Muscle layer of duodenum (tissue), 2 donors: Measurements from ENCODE around the gene PSMD11.

Experiments used
- H3K27ac ChIP-seq: one replicate; pipeline ENCODE4 v1.7.0; 2013; ENCODE audit warnings: mild to moderate bottlenecking, low read length
- H3K27me3 ChIP-seq: one replicate; pipeline ENCODE4 v1.7.0; 2013; ENCODE audit warnings: low read depth, mild to moderate bottlenecking, control low read depth, low read length
- H3K36me3 ChIP-seq, 2 donors: one replicate each; pipeline ENCODE4 v1.7.0; 2013; ENCODE audit warnings: low read length in 2 of 2, control low read depth in 1 of 2, mild to moderate bottlenecking in 1 of 2; ENCODE audit not compliant: insufficient read depth in 2 of 2, control insufficient read depth in 1 of 2
- H3K4me1 ChIP-seq, 2 donors: one replicate each; pipeline ENCODE4 v1.7.0; 2013; ENCODE audit warnings: low read length in 2 of 2, mild to moderate bottlenecking in 2 of 2, control low read depth in 1 of 2, moderate library complexity in 1 of 2; ENCODE audit not compliant: insufficient read depth in 2 of 2, control insufficient read depth in 1 of 2
- H3K4me3 ChIP-seq, 2 donors: one replicate each; pipeline ENCODE4 v1.7.0; 2013; ENCODE audit warnings: low read length in 2 of 2, low read depth in 1 of 2, mild to moderate bottlenecking in 1 of 2
- H3K9me3 ChIP-seq, 2 donors: one replicate each; pipeline ENCODE4 v1.7.0; 2013; ENCODE audit warnings: low read length in 2 of 2, control low read depth in 1 of 2, mild to moderate bottlenecking in 1 of 2; ENCODE audit not compliant: control insufficient read depth in 1 of 2
- donor health status: healthy.

PSMD11 gene

GRCh38 chr17:32527146-32527545 lies 82.8 kb downstream of the PSMD11 start:
- Histone ChIP-seq H3K36me3 (no peaks in the 10 kb centered on the region), H3K27ac (no peak overlapping the region), H3K27me3 (no peaks in the 10 kb centered on the region), H3K4me1 (no peaks in the 10 kb centered on the region), H3K4me3 (no peak overlapping the region), H3K9me3 (no peaks in the 10 kb centered on the region)

GRCh38 chr17:32528825-32529224 lies 84.5 kb downstream of the PSMD11 start:
- Histone ChIP-seq H3K27me3 (no peaks in the 10 kb centered on the region), H3K27ac (no peak overlapping the region), H3K4me1 (no peaks in the 10 kb centered on the region), H3K36me3 (no peaks in the 10 kb centered on the region), H3K9me3 (no peaks in the 10 kb centered on the region), H3K4me3 (no peak overlapping the region)

DNA sequence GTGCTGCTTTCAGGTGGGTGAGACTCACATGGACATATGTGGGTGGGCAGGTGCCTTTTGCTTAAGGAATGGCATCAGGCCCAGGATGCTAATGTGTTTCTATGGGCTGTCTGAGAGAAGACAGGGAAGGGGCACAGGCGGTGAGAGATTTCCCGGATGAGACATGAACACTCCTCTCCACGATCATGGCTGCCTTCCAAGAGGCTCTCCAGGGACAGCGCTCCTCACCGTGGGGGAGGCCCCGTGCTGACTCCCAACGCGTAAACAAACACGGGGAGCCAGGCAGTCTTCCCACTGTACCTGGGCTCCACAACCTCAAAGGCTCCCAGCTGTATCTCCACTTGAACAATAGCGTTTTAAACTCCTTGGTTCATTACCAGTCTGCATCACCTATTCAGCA lies 85.3 kb downstream of the PSMD11 start:
- no peak overlapping the region for H3K4me3 ChIP-seq
- H3K27me3 ChIP-seq, result no peaks in the 10 kb centered on the region
- no peaks in the 10 kb centered on the region for H3K36me3 ChIP-seq
- no peak overlapping the region for H3K27ac ChIP-seq
- no peaks in the 10 kb centered on the region for H3K4me1 ChIP-seq
- no peaks in the 10 kb centered on the region for H3K9me3 ChIP-seq
